Measurements from ENCODE around the gene CLN5.
"Not testable (repeated sequence)": the region's sequence is repeated elsewhere in the genome, so short reads cannot be mapped to it uniquely, and the experiment has no call there.

Gene CLN5

GRCh38 chr13:76991796-76992547, at the start of gene CLN5:
TSS of gene CLN5 (plus strand) at chr13:76992081. CDS start at chr13:76992099, 18 bp downstream.
- DNase-seq (ENCODE audit: low spot score), result peak; percentile 94

- no peak for DNase-seq (ENCODE audit: low spot score)
Observed at GRCh38 chr13:76942363-76942762, 49.5 kb upstream of the CLN5 start.

DNA sequence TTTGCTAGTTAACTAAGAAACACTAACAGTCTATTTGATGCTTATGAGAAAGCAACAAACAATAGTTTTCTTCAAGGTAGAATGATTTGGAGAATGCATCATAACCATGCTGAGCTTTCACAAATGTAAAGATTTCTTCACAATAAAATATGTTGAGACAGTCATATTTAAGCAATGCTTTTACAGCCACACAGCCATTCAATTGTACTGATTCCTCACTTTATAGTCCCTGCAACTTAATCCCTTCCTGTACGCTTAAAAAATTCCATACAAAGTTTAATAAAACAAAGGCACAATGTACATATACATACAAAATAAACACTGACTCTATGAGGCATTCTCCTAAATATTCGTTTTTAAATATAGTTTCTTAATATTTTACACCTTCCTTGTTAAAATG, 48.2 kb upstream of the CLN5 start:
- DNase-seq (ENCODE audit: low spot score), result no peak

- DNase-seq (ENCODE audit: low spot score), result no peak
Observed at GRCh38 chr13:76944456-76944855, 47.4 kb upstream of the CLN5 start.

DNA sequence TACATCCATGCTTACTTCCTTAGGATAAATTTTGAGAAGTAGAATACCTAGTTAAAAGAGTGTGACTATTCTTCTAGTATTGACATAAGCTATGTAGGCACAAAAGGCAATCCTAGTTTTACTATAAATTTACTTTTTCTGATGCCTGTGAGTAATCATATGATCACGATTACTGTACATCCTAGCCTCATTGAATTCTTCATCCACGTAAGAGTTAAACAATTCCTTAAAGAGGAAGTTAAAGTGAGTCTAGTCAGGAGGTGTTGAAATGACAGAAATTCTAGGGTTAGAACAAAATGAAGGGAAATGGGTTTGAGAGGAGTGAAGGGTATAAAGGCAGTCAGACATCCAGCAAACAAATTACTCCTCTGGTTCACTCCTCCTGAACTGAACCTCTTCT, 43.7 kb upstream of the CLN5 start, which contains the start of gene ACOD1:
Gene ACOD1, plus strand, starts transcription at position 363 of the 400 bp plus-strand sequence. CDS start 48 bp downstream, outside the sequence.
- no peak for DNase-seq (ENCODE audit: low spot score)

- DNase-seq (ENCODE audit: low spot score), result no peak
Observed at GRCh38 chr13:76950101-76950500, 41.8 kb upstream of the CLN5 start.

GRCh38 chr13:76953968-76954367, 37.9 kb upstream of the CLN5 start:
- no peak for DNase-seq (ENCODE audit: low spot score)

- no peak for DNase-seq (ENCODE audit: low spot score)
Observed at GRCh38 chr13:76954538-76954937, 37.3 kb upstream of the CLN5 start.

DNA sequence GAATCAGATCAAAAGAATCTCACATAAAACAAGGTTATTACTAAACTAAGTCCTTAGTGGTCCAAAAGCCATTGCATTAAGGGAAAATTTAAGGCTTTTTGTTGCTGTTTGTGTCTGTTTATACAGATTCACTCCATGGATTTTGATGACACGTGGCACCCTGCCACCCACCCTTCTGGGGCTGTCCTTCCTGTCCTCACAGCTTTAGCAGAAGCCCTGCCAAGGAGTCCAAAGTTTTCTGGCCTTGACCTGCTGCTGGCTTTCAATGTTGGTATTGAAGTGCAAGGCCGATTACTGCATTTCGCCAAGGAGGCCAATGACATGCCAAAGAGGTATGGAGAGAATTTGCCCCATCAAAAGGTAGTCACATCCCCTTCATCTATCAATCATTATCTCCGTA, 36.7 kb upstream of the CLN5 start:
- DNase-seq (ENCODE audit: low spot score), result no peak

DNA sequence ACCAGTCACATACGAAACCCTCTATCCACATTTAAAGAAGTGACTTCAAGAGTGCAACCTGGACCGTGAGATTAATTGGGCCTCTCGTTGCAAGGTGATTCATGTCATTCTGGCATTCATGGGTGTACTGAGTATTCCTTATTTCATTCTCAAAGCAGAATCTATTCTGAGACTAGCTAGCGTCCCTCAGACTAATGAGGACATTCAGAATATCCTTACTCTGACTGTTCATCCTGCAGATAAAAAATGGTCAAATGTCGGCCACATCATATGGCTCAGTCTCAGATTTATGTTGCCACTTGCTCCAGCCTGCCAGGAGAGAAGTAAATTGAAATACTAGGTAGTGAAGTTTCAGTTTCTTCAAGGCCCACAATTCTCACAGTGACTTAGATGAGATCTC, 36.2 kb upstream of the CLN5 start:
- no peak for DNase-seq (ENCODE audit: low spot score)

DNA sequence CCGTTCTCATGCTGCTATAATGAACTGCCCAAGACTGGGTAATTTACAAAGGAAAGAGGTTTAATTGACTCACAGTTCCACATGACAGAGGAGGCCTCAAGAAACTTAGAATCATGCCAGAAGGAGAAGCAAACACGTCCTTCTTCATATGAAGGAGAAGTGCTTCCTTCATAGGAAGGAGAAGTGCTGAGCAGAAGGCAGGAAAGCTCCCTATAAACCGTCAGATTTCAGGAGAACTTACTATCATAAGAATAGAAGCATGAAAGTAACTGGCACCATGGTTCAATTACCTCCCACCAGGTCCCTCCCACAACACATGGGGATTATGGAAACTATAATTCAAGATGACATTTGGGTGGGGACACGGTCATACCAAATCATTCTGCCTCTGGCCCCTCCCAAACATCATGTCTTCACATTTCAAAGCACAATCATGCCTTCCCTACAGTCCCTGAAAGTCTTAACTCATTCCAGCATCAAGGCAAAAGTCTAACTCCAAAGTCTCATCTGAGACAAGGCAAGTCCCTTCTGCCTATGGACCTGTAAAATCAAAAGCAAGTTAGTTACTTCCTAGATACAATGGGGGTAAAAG, 32.9 kb upstream of the CLN5 start:
- DNase-seq (ENCODE audit: low spot score), result no peak

- DNase-seq (ENCODE audit: low spot score), result not testable (repeated sequence)
Observed at GRCh38 chr13:76959734-76960133, 32.1 kb upstream of the CLN5 start.

DNA sequence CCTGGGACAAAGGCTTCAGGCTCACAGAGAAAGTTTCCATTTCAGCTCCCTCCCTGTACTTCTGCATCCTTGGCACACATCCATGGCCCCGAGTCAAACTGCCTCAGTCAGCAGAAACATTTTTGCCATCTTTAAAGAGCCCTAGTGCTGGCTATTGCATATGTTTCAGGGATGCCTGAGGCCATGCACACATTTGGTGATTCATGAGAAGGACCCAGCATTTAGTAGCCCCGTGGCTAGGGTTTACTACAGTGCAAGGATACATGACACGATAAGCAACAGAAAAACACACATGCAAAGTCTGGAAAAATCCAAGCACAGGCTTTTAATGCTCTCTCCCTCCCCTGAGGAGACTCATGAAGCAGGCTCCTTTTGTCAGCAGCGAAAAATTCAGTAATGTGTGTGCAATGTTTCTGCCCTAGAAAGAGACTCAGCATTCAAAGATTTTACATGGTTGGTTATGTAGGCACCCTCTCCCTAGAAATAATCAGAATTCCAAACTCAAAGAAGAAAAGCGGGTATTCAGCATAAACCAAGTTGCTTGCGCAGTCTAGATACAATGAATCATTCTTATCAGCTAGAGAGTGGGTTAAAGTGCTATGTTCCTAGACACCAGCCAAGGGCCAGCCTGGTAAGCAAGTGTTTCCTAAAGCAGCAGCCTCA, 26.0 kb upstream of the CLN5 start:
- no peak for DNase-seq (ENCODE audit: low spot score)

DNA sequence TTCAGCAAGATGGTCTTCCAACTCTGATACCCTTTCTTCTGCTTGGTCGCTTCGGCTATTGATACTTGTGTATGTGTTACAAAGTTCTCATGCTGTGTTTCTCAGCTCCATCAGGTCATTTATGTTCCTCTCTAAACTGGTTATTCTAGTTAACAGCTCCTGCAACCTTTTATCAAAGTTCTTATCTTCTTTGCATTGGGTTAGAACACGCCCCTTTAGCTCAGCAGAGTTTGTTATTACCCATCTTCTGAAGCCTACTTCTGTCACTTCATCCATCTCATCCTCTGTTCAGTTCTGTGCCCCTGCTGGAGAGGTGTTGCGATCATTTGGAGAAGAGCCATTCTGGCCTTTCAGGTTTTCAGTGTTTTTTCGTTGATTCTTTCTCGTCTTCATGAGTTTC, 24.9 kb upstream of the CLN5 start:
- DNase-seq (ENCODE audit: low spot score), result no peak

- DNase-seq (ENCODE audit: low spot score), result no peak
Observed at GRCh38 chr13:76968041-76968440, 23.8 kb upstream of the CLN5 start.

GRCh38 chr13:76969488-76970365, 22.2 kb upstream of the CLN5 start:
- no peak for DNase-seq (ENCODE audit: low spot score)

- no peak for DNase-seq (ENCODE audit: low spot score)
Observed at GRCh38 chr13:76971215-76971614, 20.7 kb upstream of the CLN5 start.

DNA sequence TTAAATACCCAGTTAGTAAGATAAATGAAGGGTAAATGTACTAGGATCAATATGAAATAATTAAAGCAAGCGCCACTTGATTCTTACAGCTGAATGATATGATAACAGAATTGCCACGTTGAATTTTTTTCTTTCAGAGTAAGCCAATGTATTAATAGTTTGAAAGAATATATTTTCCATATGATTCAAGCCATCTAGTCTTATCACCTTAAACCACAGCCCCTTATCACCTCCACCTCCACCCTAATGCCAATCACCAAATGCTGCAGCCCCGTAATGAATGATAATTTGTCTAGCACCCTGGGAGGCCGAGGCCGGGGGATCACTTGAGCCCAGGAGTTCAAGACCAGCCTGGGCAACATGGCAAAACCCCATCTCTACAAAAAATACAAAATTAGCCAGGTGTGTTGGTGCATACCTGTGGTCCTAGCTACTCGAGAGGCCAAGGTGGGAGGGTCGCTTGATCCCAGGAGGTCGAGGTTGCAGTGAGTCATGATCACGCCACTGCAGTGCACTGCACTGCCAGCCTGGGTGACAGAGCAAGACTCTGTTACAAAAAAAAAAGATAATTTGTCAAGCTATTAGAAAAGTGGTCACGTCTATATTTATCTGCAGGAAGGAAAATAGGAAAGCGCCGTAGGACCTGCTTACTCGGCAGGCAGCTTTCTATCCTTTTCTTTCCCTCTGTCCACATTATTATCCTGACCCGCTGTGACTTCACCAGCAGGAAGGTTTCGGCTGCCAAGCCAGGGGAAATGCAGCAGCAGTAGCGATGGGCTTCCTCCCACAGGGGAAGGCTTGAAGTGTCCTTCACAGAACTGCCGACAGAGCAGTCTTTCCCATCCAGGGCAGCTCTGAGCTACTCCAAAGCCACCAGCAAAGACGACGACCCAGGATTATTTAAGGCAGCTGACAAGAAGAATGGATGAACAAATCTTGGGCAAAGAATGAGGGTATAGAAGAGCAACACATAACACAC, 19.7 kb upstream of the CLN5 start:
- no peak for DNase-seq (ENCODE audit: low spot score)

GRCh38 chr13:76973920-76974617, 17.8 kb upstream of the CLN5 start:
- no peak for DNase-seq (ENCODE audit: low spot score)

- DNase-seq (ENCODE audit: low spot score), result no peak
Observed at GRCh38 chr13:76974618-76974975, 17.3 kb upstream of the CLN5 start.

Data from CD4-positive, alpha-beta T cell treated with Interleukin-15 for 4 hours (primary cell).